NCI-H2029 (cell line): ENCODE measurements around the gene APIP.

Source experiments
- DNase-seq: peaks from one replicate; lab custom pipeline; 2025; lab: John Stamatoyannopoulos, UW

APIP gene

GRCh38 chr11:34887260-34887659, 28.9 kb downstream of the APIP start:
- no peak for DNase-seq

DNA sequence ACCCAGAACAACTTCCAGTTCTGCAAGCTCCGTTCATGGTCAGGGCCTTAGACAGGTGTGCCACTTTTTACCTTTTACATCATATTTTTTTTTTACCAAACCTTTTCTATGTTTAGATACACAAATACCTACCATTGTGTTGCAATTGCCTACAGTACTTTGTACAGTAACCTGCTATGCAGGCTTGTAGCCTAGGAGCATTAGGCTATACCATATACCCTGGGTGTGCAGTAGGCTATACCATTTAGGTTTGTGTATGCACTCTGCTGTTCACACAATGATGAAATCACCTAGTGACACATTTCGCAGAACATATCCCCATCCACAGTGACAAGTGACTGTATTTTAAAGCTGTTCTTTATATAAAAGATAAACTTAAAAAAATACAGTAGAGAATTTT, 29.6 kb downstream of the APIP start:
- DNase-seq, result no peak

- no peak for DNase-seq
Measured at GRCh38 chr11:34881900-34882299, 34.3 kb downstream of the APIP start.

GRCh38 chr11:34877375-34877975, 38.7 kb downstream of the APIP start:
- DNase-seq, result no peak

- DNase-seq, result no peak
Measured at GRCh38 chr11:34874202-34874601, 42.0 kb downstream of the APIP start.

DNA sequence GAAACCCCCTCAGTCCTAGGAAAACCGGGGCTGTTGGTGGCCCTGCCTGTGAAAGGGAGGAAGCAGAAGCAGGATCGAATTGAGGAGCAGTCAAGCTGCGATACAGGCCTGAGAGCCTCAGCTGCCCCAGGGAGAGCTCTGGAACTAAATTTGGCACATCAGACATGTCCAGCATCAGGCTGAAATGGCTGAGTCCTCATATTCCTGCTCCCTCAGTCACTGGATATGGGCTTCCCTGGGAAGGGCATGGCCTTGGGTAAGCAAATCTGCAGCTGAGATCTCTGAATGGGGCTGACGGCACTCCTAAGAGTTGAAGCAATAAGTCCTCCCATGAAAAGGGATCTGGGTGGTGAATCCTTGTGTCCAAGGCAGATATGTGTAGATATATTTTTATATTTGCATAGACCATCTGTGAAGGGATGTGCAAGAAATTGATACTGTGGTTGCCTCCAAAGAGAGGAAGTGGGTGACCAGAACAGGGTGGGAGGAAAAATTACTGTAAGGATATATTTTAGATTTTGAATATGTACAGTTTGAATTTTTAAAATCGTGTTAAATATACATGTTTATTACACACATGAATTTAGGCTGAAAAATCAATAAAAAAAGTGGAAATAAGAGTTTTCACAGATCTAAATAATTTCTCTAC, 45.5 kb downstream of the APIP start:
- no peak for DNase-seq

- no peak for DNase-seq
Measured at GRCh38 chr11:34869425-34869824, 46.8 kb downstream of the APIP start.

- no peak for DNase-seq
Measured at GRCh38 chr11:34866375-34866774, 49.8 kb downstream of the APIP start.

- no peak for DNase-seq
Measured at GRCh38 chr11:34865261-34865660, 50.9 kb downstream of the APIP start.

DNA sequence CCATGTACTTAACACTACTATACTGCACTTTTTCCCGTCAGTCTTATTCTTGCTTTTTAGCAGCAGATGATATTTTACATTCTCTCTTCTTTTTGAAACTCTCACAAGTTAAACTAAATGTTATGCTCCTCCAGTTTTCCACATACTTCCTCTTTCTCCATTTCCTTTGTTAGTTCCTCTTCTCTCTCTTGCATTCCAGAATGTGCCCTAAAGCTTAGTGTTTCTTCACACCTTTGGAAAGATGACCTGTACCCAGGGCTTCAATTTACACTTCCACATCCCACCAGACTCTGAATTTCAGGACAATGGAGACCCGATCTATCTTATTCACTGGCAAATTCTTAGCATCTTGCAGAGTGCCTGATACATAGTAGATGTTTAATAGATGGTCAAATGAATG, 51.8 kb downstream of the APIP start:
- DNase-seq, result no peak

GRCh38 chr11:34863048-34863447, 53.1 kb downstream of the APIP start:
- DNase-seq, result no peak

DNA sequence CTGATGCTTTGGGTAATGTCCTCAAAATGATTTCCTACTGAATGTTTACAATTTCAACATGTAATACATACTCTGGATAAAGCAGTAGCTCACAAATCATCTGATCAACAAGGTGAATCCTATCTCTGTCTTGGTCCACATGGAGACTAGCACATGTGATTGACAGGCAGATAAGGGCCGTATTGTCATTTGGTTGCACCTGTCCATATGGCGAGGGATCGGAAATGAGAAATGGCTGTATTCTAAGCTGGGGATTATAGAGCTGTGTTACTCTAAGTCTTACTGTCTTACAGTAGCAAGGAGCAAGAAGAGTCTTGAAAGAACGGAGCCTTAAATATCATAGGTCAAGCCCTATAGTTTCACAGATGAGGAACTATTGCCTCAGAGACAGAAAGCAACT, 55.7 kb downstream of the APIP start:
- DNase-seq, result peak; percentile 14

DNA sequence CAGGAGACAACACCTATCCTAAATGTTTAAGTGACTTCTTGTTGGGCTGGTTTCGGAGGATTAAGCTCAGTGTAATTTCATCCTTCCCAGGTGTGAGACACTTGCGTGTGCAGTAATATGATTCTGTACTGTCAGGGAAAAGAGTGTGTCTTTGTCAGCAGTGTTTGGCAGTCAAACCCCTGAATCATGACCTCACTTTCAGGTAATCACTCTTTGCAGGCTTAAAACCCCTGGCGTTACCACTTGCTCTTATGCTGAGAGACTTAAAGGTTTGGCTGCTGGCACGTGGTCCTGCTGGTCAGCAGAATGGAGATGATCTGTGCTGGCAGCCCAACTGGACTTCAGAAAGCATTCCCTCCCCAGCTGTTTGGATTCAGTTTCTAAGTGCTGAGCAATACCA, 56.1 kb downstream of the APIP start:
- DNase-seq, result peak; percentile 88

GRCh38 chr11:34859496-34859895, 56.7 kb downstream of the APIP start:
- DNase-seq, result no peak

DNA sequence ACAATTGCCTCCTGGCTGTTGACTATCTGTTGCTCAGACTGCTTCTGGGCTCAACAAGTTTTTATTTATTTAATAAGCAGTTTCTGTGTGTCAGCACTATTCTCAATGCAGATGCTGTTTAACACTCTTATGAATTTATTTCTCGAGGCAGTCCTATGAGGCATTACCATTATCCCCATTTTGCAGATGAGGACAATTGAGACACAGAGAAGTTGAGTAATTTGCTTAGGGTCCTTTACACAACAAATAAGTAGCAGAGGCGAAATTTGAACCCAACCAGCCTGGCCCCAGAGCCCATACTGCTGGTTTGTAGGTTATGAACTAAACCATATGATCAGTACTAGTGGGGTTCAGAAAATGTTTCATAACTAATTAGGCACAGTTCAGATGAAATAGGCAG, 58.7 kb downstream of the APIP start:
- no peak for DNase-seq

GRCh38 chr11:34856251-34856650, 59.9 kb downstream of the APIP start:
- DNase-seq, result no peak

DNA sequence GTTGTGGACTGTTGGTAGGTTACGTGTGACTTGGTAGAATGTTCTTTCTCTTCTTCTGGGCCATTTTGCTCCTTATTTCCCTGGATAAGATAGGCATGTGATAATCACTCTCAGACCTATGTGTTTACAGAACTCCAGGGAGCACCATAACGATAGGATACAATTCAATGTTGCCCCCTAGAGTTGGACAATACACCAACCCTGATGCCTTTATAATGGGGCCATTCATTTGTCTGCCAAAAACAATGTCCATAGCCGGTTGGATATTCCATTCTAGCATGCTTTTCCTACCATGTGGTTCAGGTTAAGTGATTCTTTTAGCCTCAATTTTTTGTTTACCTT, 60.5 kb downstream of the APIP start:
- no peak for DNase-seq

GRCh38 chr11:34855021-34855753, 61.0 kb downstream of the APIP start:
- no peak for DNase-seq

GRCh38 chr11:34851916-34852315, 64.3 kb downstream of the APIP start:
- DNase-seq, result no peak

- no peak for DNase-seq
Measured at GRCh38 chr11:34850334-34850733, 65.8 kb downstream of the APIP start.

GRCh38 chr11:34846467-34846866, 69.7 kb downstream of the APIP start:
- DNase-seq, result no peak

DNA sequence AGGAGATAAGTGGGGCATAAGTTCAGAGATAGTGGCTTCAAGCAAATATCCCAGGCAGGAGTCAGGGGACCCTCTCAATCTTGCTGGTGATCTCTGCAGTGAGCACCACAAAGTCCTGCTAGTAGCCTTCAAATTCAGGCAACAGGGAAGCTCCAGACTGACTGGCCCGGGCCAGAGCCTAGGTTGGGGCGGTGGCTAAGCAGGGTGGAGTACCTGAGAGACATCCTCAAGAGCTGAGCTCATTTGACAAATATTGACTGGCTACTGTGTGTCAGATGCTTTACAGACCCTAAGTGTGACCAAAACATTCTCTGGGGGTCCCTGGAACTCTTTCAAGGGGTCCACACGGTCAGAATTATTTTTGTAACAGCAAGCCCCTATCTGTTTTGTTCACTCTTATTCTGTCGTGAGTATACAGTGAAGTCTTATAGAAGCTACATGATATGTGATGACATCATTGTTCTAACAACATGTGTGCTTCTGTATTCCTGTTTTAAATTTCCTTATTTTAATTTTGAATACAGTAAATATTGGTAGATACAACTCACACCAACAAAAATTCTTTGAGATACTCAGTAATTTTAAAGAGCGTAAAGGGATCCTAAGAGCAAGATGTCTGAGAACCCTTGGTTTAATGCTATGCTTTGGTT, 71.6 kb downstream of the APIP start:
- DNase-seq, result no peak

GRCh38 chr11:34843271-34843670, 72.9 kb downstream of the APIP start:
- DNase-seq, result no peak
